ENCODE measurements around the gene CHPF2.
A peak's percentile ranks its signal among the peaks of the same experiment; 100 is the strongest.

The CHPF2 gene

GRCh38 chr7:151235091-151235787 lies 3.0 kb downstream of the CHPF2 start:
- no peak for DNase-seq

- no peak for DNase-seq
These were observed 4.1 kb downstream of the CHPF2 start for GRCh38 chr7:151236406-151236805.

- no peak for DNase-seq
These were observed 5.2 kb downstream of the CHPF2 start for GRCh38 chr7:151237244-151238189.

GRCh38 chr7:151238190-151238810 lies 6.0 kb downstream of the CHPF2 start:
- no peak for DNase-seq

GRCh38 chr7:151238924-151239836 lies 6.9 kb downstream of the CHPF2 start:
- no peak for DNase-seq

GRCh38 chr7:151239837-151240459 lies 7.7 kb downstream of the CHPF2 start:
- no peak for DNase-seq

GRCh38 chr7:151240536-151240935 lies 8.3 kb downstream of the CHPF2 start:
- no peak for DNase-seq

- no peak for DNase-seq
These were observed 8.9 kb downstream of the CHPF2 start for GRCh38 chr7:151240942-151241754.

GRCh38 chr7:151241755-151242096 lies 9.4 kb downstream of the CHPF2 start:
- DNase-seq: no peak

GRCh38 chr7:151242159-151243044 lies 10.1 kb downstream of the CHPF2 start:
- DNase-seq: no peak

- no peak for DNase-seq
These were observed 10.7 kb downstream of the CHPF2 start for GRCh38 chr7:151243045-151243349.

GRCh38 chr7:151243408-151244195 lies 11.3 kb downstream of the CHPF2 start:
- DNase-seq: no peak

GRCh38 chr7:151244196-151244840 lies 12.0 kb downstream of the CHPF2 start:
- peak; percentile 9 for DNase-seq

GRCh38 chr7:151244841-151245346 lies 12.6 kb downstream of the CHPF2 start:
- no peak for DNase-seq

GRCh38 chr7:151245360-151246101 lies 13.2 kb downstream of the CHPF2 start:
- DNase-seq: no peak

GRCh38 chr7:151246102-151246850 lies 14.0 kb downstream of the CHPF2 start:
- DNase-seq: no peak
